H9 (cell line): Measurements from ENCODE around the gene PNPLA2. TPM values are rescaled to one million over a fixed set of nuclear protein-coding genes. Genes with fewer than 3 reads are reported as not detected.

Experiments
- DNase-seq: peaks from one replicate; pipeline ENCODE4 v3.0.0-alpha.2; 2017
- H2AFZ ChIP-seq: one replicate; pipeline ENCODE4 v1.6.1; 2013; ENCODE audit warnings: mild to moderate bottlenecking, low read length, control low read depth, moderate library complexity
- H2AK5ac ChIP-seq: 2 replicates; pipeline ENCODE4 v1.6.1; 2013; ENCODE audit warnings: low read length, control low read depth, mixed read lengths; ENCODE audit not compliant: insufficient read length
- H2BK120ac ChIP-seq: one replicate; pipeline ENCODE4 v1.6.1; 2013; ENCODE audit warnings: low read depth, mild to moderate bottlenecking, low read length, control low read depth, inconsistent platforms; ENCODE audit not compliant: poor library complexity, severe bottlenecking
- H2BK12ac ChIP-seq: 2 replicates; pipeline ENCODE4 v1.6.1; 2013; ENCODE audit warnings: low read length, control low read depth, mixed read lengths, low read depth; ENCODE audit not compliant: insufficient read length
- H2BK15ac ChIP-seq: 2 replicates; pipeline ENCODE4 v1.6.1; 2013; ENCODE audit warnings: low read depth, low read length, control low read depth
- H2BK20ac ChIP-seq: one replicate; pipeline ENCODE4 v1.6.1; 2013; ENCODE audit warnings: low read depth, mild to moderate bottlenecking, low read length, control low read depth, inconsistent platforms; ENCODE audit not compliant: poor library complexity, severe bottlenecking
- H2BK5ac ChIP-seq: 2 replicates; pipeline ENCODE4 v1.6.1; 2013; ENCODE audit warnings: low read length, control low read depth, mixed read lengths; ENCODE audit not compliant: insufficient read length
- H3K14ac ChIP-seq: 2 replicates; pipeline ENCODE4 v1.6.1; 2013; ENCODE audit warnings: low read length, control low read depth; ENCODE audit not compliant: insufficient read depth
- H3K18ac ChIP-seq: 2 replicates; pipeline ENCODE4 v1.6.1; 2013; ENCODE audit warnings: low read depth, mild to moderate bottlenecking, mixed read lengths, low read length, control low read depth; ENCODE audit not compliant: insufficient read length
- H3K23ac ChIP-seq: 2 replicates; pipeline ENCODE4 v1.6.1; 2013; ENCODE audit warnings: low read length, control low read depth, mixed read lengths, low read depth; ENCODE audit not compliant: insufficient read length
- H3K23me2 ChIP-seq: 2 replicates; pipeline ENCODE4 v1.6.1; 2013; ENCODE audit warnings: low read depth, mild to moderate bottlenecking, mixed read lengths, low read length, control low read depth; ENCODE audit not compliant: insufficient read length, poor library complexity, severe bottlenecking
- H3K27ac ChIP-seq: 2 replicates; pipeline ENCODE4 v1.5.1; 2013; ENCODE audit warnings: low read length, control low read depth, mixed read lengths, low read depth; ENCODE audit not compliant: insufficient read length
- H3K27me3 ChIP-seq: 2 replicates; pipeline ENCODE4 v1.6.1; 2013; ENCODE audit warnings: low read length, control low read depth, inconsistent platforms; ENCODE audit not compliant: insufficient read depth
- H3K4ac ChIP-seq: 2 replicates; pipeline ENCODE4 v1.6.1; 2013; ENCODE audit warnings: low read depth, mild to moderate bottlenecking, control low read depth, inconsistent platforms, low read length, moderate library complexity
- H3K4me1 ChIP-seq: 2 replicates; pipeline ENCODE4 v1.6.1; 2013; ENCODE audit warnings: low read length, control low read depth, inconsistent platforms; ENCODE audit not compliant: insufficient read depth
- H3K4me2 ChIP-seq: 2 replicates; pipeline ENCODE4 v1.6.1; 2013; ENCODE audit warnings: low read length, control low read depth, mixed read lengths; ENCODE audit not compliant: insufficient read length, insufficient read depth
- H3K56ac ChIP-seq: 2 replicates; pipeline ENCODE4 v1.6.1; 2013; ENCODE audit warnings: low read depth, mild to moderate bottlenecking, mixed read lengths, low read length, control low read depth; ENCODE audit not compliant: insufficient read length
- H3K79me1 ChIP-seq: 2 replicates; pipeline ENCODE4 v1.6.1; 2013; ENCODE audit warnings: low read depth, mild to moderate bottlenecking, moderate library complexity, low read length, control low read depth, inconsistent platforms; ENCODE audit not compliant: insufficient read depth, poor library complexity, severe bottlenecking
- H3K79me2 ChIP-seq: 2 replicates; pipeline ENCODE4 v1.6.1; 2013; ENCODE audit warnings: low read length, control low read depth, inconsistent platforms; ENCODE audit not compliant: insufficient read depth
- H3K9ac ChIP-seq: 2 replicates; pipeline ENCODE4 v1.6.1; 2013; ENCODE audit warnings: low read length, control low read depth, mixed read lengths; ENCODE audit not compliant: insufficient read length; ENCODE audit errors: extremely low read depth
- H3K9me3 ChIP-seq: one replicate; pipeline ENCODE4 v1.6.1; 2013; ENCODE audit warnings: low read depth, low read length, inconsistent platforms; ENCODE audit not compliant: control insufficient read depth
- H3T11ph ChIP-seq: one replicate; pipeline ENCODE4 v1.6.1; 2013; ENCODE audit warnings: mild to moderate bottlenecking, low read length, control low read depth, inconsistent platforms
- H4K20me1 ChIP-seq: one replicate; pipeline ENCODE4 v1.6.1; 2013; ENCODE audit not compliant: control insufficient read depth, insufficient read length, insufficient read depth
- H4K5ac ChIP-seq: 2 replicates; pipeline ENCODE4 v1.6.1; 2013; ENCODE audit warnings: low read depth, mild to moderate bottlenecking, mixed read lengths, low read length, control low read depth; ENCODE audit not compliant: insufficient read length
- H4K8ac ChIP-seq: replicated peaks from 2 replicates; pipeline ENCODE4 v1.6.1; 2013; ENCODE audit warnings: low read length, control low read depth, mixed read lengths, low read depth; ENCODE audit not compliant: insufficient read length
- H4K91ac ChIP-seq: 2 replicates; pipeline ENCODE4 v1.6.1; 2013; ENCODE audit warnings: low read depth, mild to moderate bottlenecking, moderate library complexity, mixed read lengths, low read length, control low read depth; ENCODE audit not compliant: insufficient read length
- H3K27ac Mint-ChIP-seq, 3 experiments: 2 replicates in 2 of 3; 3 replicates in 1 of 3; pipeline ENCODE4 v1.8.0; 2020 to 2021; ENCODE audit warnings: mixed read lengths in 3 of 3, mild to moderate bottlenecking in 1 of 3, moderate library complexity in 1 of 3
- H3K27me3 Mint-ChIP-seq: 2 replicates; pipeline ENCODE4 v1.8.0; 2021; ENCODE audit warnings: low read depth, mild to moderate bottlenecking, moderate library complexity, mixed read lengths
- H3K36me3 Mint-ChIP-seq, 3 experiments: 2 replicates in 2 of 3; 3 replicates in 1 of 3; pipeline ENCODE4 v1.8.0; 2020 to 2021; ENCODE audit warnings: low read depth in 3 of 3, mixed read lengths in 3 of 3; ENCODE audit not compliant: insufficient read depth in 1 of 3
- H3K4me1 Mint-ChIP-seq, 2 experiments: 2 replicates each; pipeline ENCODE4 v1.8.0; 2020; ENCODE audit warnings: mixed read lengths in 2 of 2
- H3K4me3 Mint-ChIP-seq, 2 experiments: 2 replicates in 1 of 2; 3 replicates in 1 of 2; pipeline ENCODE4 v1.8.0; 2020 to 2021; ENCODE audit warnings: mild to moderate bottlenecking in 2 of 2, mixed read lengths in 2 of 2, moderate library complexity in 1 of 2
- H3K9me3 Mint-ChIP-seq, 2 experiments: 2 replicates in 1 of 2; 3 replicates in 1 of 2; pipeline ENCODE4 v1.8.0; 2020; ENCODE audit warnings: mild to moderate bottlenecking in 2 of 2, mixed read lengths in 2 of 2, moderate library complexity in 1 of 2
- WGBS: extraction: QIAGEN DNeasy Blood & Tissue Kit; methylation state at CpG from one replicate; pipeline ENCODE4 v1.1.7; 2013; ENCODE audit warnings: missing lambda C conversion rate, low lambda C conversion rate, mixed read lengths; ENCODE audit not compliant: insufficient read length; ENCODE audit errors: extremely low coverage; 5-methylcytosine and 5-hydroxymethylcytosine counted together
- total RNA-seq: library from RNA; stranded (reverse); gene quantifications from 2 replicates; pipeline ENCODE4 v1.2.1, GENCODE V29; 2021
- TF ChIP-seq, protein P1 (sequence below): fragments of 200-600 bp; sonication (generic); conservative IDR thresholded peaks from 3 replicates; pipeline ENCODE4 v1.8.0; 2021; ENCODE audit warnings: antibody characterized with exemption, mild to moderate bottlenecking

Gene PNPLA2
- total RNA-seq, 1 experiment from 2014 or later, result 67.3 TPM

DNA sequence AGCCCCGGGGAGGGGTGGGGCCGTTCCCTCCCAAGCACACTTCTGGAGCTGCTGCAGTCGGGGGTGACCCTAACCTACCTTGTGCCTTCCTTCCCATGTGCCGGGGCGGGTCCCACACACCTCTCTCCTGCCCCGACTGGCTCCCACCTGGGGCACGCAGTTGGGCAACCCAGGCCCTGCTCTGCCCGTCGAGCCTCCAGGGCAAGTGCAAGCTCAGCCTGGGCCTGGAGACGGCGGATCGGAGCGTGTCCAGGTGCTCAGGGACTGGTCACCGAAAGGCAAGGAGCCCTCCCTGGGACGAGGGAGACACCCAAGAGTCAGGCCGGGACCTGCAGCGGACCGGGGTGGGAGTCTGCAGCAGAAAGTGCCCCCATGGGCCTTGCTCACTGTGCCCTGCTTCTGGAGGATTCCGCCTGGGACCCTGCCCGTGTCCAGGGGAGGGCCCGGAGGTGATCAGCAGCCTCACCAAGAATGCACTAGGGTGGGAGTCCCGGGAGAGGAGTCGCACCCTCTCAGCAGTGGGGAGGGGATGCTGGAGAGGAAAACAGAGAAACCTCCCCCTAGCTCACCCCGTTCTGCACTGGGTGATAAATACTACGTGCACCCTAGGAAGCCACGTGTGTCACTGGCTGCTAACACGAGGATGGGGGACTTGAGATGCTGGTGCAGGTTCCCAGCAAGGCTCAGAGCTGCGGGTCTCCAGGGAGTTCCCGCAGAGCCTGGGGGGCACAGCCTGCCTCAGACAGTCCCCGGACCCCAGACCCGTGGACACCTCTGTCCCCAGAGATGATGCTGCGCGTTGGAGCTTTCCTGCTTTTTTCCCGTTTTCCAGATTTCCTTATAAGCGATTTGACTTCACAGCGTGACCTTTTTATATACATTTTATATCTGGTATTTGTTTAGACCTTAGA, 36.2 kb upstream of the PNPLA2 start:
- no peak overlapping the region for H3K4me2 ChIP-seq
- no peaks in the 10 kb centered on the region for H3K27me3 ChIP-seq
- Mint-ChIP-seq H3K27me3 (peaks cover 10% of the 10 kb centered on the region), H3K4me1 (peaks cover 22 to 34% of the 10 kb centered on the region in 2 experiments), H3K27ac (no peak overlapping the region), H3K4me3 (peak overlapping the region; percentile 32 to 73; a peak in 1 of 5 replicates), H3K9me3 (no peaks in the 10 kb centered on the region), H3K36me3 (peaks cover 4 to 21% (median 17%) of the 10 kb centered on the region in 3 experiments; a peak in 6 of 7 replicates)
- no peak overlapping the region for H2BK120ac ChIP-seq
- H4K20me1 ChIP-seq, result no peaks in the 10 kb centered on the region
- WGBS, result no CpG with 5 or more reads among the region's 36 CpGs
- H3K9ac ChIP-seq, result no peak overlapping the region
- no peak for DNase-seq
- H3T11ph ChIP-seq, result no peak overlapping the region
- no peak overlapping the region for H2BK15ac ChIP-seq
- H3K23ac ChIP-seq, result no peak overlapping the region
- no peak overlapping the region for H3K56ac ChIP-seq
- H3K14ac ChIP-seq, result no peak overlapping the region; the same call in 1 of the 2 replicates
- no peaks in the 10 kb centered on the region for H3K79me2 ChIP-seq
- H2AFZ ChIP-seq, result no peak overlapping the region
- H2AK5ac ChIP-seq, result no peak overlapping the region
- H2BK20ac ChIP-seq, result no peak overlapping the region
- H2BK5ac ChIP-seq, result no peak overlapping the region
- no peaks in the 10 kb centered on the region for H3K9me3 ChIP-seq
- no peak overlapping the region for H3K18ac ChIP-seq
- no peak overlapping the region for H3K4ac ChIP-seq
- no peak overlapping the region for H2BK12ac ChIP-seq
- no peak overlapping the region for H4K91ac ChIP-seq
- no peak overlapping the region for H4K8ac ChIP-seq
- H4K5ac ChIP-seq, result no peak overlapping the region
- peaks cover 10% of the 10 kb centered on the region for H3K23me2 ChIP-seq
- peaks cover 4% of the 10 kb centered on the region for H3K79me1 ChIP-seq
- H3K27ac ChIP-seq, result no peak overlapping the region
- H3K4me1 ChIP-seq, result peaks cover 2% of the 10 kb centered on the region; the same call in 1 of the 2 replicates
- TF ChIP-seq, protein P1, sequence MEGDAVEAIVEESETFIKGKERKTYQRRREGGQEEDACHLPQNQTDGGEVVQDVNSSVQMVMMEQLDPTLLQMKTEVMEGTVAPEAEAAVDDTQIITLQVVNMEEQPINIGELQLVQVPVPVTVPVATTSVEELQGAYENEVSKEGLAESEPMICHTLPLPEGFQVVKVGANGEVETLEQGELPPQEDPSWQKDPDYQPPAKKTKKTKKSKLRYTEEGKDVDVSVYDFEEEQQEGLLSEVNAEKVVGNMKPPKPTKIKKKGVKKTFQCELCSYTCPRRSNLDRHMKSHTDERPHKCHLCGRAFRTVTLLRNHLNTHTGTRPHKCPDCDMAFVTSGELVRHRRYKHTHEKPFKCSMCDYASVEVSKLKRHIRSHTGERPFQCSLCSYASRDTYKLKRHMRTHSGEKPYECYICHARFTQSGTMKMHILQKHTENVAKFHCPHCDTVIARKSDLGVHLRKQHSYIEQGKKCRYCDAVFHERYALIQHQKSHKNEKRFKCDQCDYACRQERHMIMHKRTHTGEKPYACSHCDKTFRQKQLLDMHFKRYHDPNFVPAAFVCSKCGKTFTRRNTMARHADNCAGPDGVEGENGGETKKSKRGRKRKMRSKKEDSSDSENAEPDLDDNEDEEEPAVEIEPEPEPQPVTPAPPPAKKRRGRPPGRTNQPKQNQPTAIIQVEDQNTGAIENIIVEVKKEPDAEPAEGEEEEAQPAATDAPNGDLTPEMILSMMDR, result no peak
